MCF 10A (cell line): ENCODE results near the gene PTPRN2. TPM values are rescaled to one million over a fixed set of nuclear protein-coding genes. Genes with fewer than 3 reads are reported as not detected.

Source experiments
- BruUV-seq: library from RNA; stranded (reverse); fragments of 400-500 nt; replicated peaks from 2 replicates; lab custom pipeline; 2021; lab: Mats Ljungman, UMichigan
- CTCF ChIA-PET: fragments of 300-600 bp; sonication (Branson Sonifier 250); formaldehyde crosslinking; extraction: SDS; loops from one replicate; lab custom pipeline; 2021; ENCODE audit warnings: antibody characterized with exemption, inconsistent platforms; lab: Yijun Ruan, JAX
- POLR2A ChIA-PET: fragments of 300-600, 350-650 bp; sonication (Branson Sonifier 250); formaldehyde crosslinking; extraction: SDS; loops from one replicate; lab custom pipeline; 2020; ENCODE audit warnings: antibody characterized with exemption, inconsistent platforms; lab: Yijun Ruan, JAX
- DNase-seq: peaks from one replicate; pipeline ENCODE4 v3.0.0-alpha.2; 2018; ENCODE audit not compliant: unreplicated experiment
- H3K27ac Mint-ChIP-seq: one replicate; pipeline ENCODE4 v1.8.0; 2022; ENCODE audit warnings: mild to moderate bottlenecking, low read depth, mixed read lengths; ENCODE audit not compliant: unreplicated experiment
- H3K27me3 Mint-ChIP-seq: one replicate; pipeline ENCODE4 v1.8.0; 2022; ENCODE audit warnings: mixed read lengths; ENCODE audit not compliant: insufficient read depth, unreplicated experiment
- H3K36me3 Mint-ChIP-seq: one replicate; pipeline ENCODE4 v1.8.0; 2022; ENCODE audit warnings: mild to moderate bottlenecking, moderate library complexity, mixed read lengths; ENCODE audit not compliant: insufficient read depth, unreplicated experiment
- H3K4me1 Mint-ChIP-seq: one replicate; pipeline ENCODE4 v1.8.0; 2022; ENCODE audit warnings: mixed read lengths; ENCODE audit not compliant: insufficient read depth, unreplicated experiment
- H3K4me3 Mint-ChIP-seq: one replicate; pipeline ENCODE4 v1.8.0; 2022; ENCODE audit warnings: mild to moderate bottlenecking, moderate library complexity, mixed read lengths; ENCODE audit not compliant: unreplicated experiment
- H3K9me3 Mint-ChIP-seq: one replicate; pipeline ENCODE4 v1.8.0; 2022; ENCODE audit warnings: mixed read lengths; ENCODE audit not compliant: unreplicated experiment
- CTCF ChIP-seq: fragments of 200-600 bp; IDR thresholded peaks from one replicate; pipeline ENCODE4 v1.8.0; 2022; ENCODE audit warnings: antibody characterized with exemption, mild to moderate bottlenecking; ENCODE audit not compliant: unreplicated experiment
- intact Hi-C: fragments of 100-400 bp; cut with micrococcal nuclease; formaldehyde crosslinking; loops from 2 replicates; pipeline ENCODE4 v1.14.1; 2022
- total RNA-seq: library from RNA; stranded (reverse); gene quantifications from 2 replicates; pipeline ENCODE4 v1.2.3, GENCODE V29; 2022

Gene PTPRN2
- total RNA-seq, 1 experiment from 2014 or later = 4.5 TPM

GRCh38 chr7:158283016-158283974 lies 304.3 kb downstream of the PTPRN2 start:
- peaks cover 6% of the 10 kb centered on the region for H3K36me3 Mint-ChIP-seq
- BruUV-seq = no TSS peak
- H3K4me1 Mint-ChIP-seq = no peaks in the 10 kb centered on the region
- DNase-seq = no peak
- POLR2A ChIA-PET = no interaction called here
- CTCF ChIA-PET = interaction anchor here (0.5 kb wide), 1 partner anchor 115 kb away, joined by 3 read pairs; no protein-coding TSS in a partner anchor
- no peak overlapping the region for H3K4me3 Mint-ChIP-seq
- H3K27ac Mint-ChIP-seq = no peak overlapping the region
- no peaks in the 10 kb centered on the region for H3K27me3 Mint-ChIP-seq
- intact Hi-C loops = no loop called here
- H3K9me3 Mint-ChIP-seq = peaks cover 28% of the 10 kb centered on the region
- no peak for TF ChIP-seq CTCF

- no peaks in the 10 kb centered on the region for H3K27me3 Mint-ChIP-seq
- ChIA-PET CTCF (interaction anchor here (0.5 kb wide), 1 partner anchor 116 kb away, joined by 3 read pairs; no protein-coding TSS in a partner anchor), POLR2A (no interaction called here)
- no peak for TF ChIP-seq CTCF
- BruUV-seq = no TSS peak
- no peaks in the 10 kb centered on the region for H3K4me1 Mint-ChIP-seq
- H3K36me3 Mint-ChIP-seq = peaks cover 6% of the 10 kb centered on the region
- DNase-seq = no peak
- H3K4me3 Mint-ChIP-seq = no peak overlapping the region
- intact Hi-C loops = no loop called here
- peaks cover 21% of the 10 kb centered on the region for H3K9me3 Mint-ChIP-seq
- H3K27ac Mint-ChIP-seq = no peak overlapping the region
Measured at GRCh38 chr7:158282461-158283001, 305.1 kb downstream of the PTPRN2 start.

DNA sequence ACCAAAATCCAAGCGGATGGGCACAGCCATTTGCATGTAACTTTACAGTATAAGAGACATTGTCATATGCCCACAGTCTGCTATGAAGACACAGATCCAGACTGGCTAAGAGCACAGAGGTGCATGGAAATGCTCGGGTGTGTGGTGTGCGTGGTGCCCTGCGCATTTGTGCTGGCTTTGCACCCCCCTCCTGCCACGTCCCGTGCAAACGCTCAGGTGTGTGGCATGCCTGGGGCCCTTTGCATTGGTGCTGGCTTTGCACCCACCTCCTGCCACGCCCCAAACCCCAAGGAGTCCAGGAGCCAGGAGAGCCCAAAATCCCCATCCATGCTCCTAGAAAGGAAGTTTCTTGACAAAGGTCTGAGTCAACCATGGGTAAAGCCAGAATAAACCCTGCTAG lies 306.2 kb downstream of the PTPRN2 start:
- intact Hi-C loops = no loop called here
- no TSS peak for BruUV-seq
- ChIA-PET POLR2A (no interaction called here), CTCF (no interaction called here)
- Mint-ChIP-seq H3K4me1 (no peaks in the 10 kb centered on the region), H3K4me3 (no peak overlapping the region), H3K36me3 (peaks cover 6% of the 10 kb centered on the region), H3K27me3 (no peaks in the 10 kb centered on the region), H3K9me3 (peaks cover 10% of the 10 kb centered on the region), H3K27ac (no peak overlapping the region)
- TF ChIP-seq CTCF = no peak
- no peak for DNase-seq

- H3K9me3 Mint-ChIP-seq = peaks cover 8% of the 10 kb centered on the region
- no peak overlapping the region for H3K4me3 Mint-ChIP-seq
- H3K36me3 Mint-ChIP-seq = peaks cover 6% of the 10 kb centered on the region
- H3K27me3 Mint-ChIP-seq = no peaks in the 10 kb centered on the region
- no peak overlapping the region for H3K27ac Mint-ChIP-seq
- H3K4me1 Mint-ChIP-seq = no peaks in the 10 kb centered on the region
- no peak for DNase-seq
- no TSS peak for BruUV-seq
- ChIA-PET POLR2A (no interaction called here), CTCF (no interaction called here)
- TF ChIP-seq CTCF = no peak
- intact Hi-C loops = no loop called here
Measured at GRCh38 chr7:158280448-158281144, 307.0 kb downstream of the PTPRN2 start.
